H1 (cell line): ENCODE measurements around the gene CACNB2. TPM values are rescaled to one million over a fixed set of nuclear protein-coding genes. Genes with fewer than 3 reads are reported as not detected.

Experiments used
- CTCF ChIA-PET: fragments of 300-600 bp; sonication (Branson Sonifier 250); formaldehyde crosslinking; loops from one replicate; lab custom pipeline; 2021; ENCODE audit not compliant: partially characterized antibody; lab: Charles Lee
- POLR2A ChIA-PET: fragments of 300-600 bp; sonication (Branson Sonifier 250); formaldehyde crosslinking; loops from one replicate; lab custom pipeline; 2021; ENCODE audit warnings: inconsistent platforms; ENCODE audit not compliant: partially characterized antibody; lab: Charles Lee
- DNase-seq, 2 experiments: peaks; one replicate each; pipeline versions ENCODE4 v3.0.0 to v3.0.0-alpha.2; 2010 to 2022; ENCODE audit warnings: low spot score in 2 of 2, low read depth in 1 of 2, mixed read lengths in 1 of 2
- FAIRE-seq: peaks from 2 replicates; lab custom pipeline; 2011; peaks lifted over from hg19 to GRCh38; lab: Jason Lieb, UNC
- H2AFZ ChIP-seq: 2 replicates; pipeline ENCODE4 v1.8.1; 2012; ENCODE audit warnings: low read length, inconsistent platforms
- H2AK5ac ChIP-seq: 2 replicates; pipeline ENCODE4 v1.6.1; 2013; ENCODE audit warnings: low read depth, low read length
- H2BK120ac ChIP-seq: replicated peaks from 2 replicates; pipeline ENCODE3; 2013; ENCODE audit warnings: low read depth, low read length, inconsistent platforms
- H2BK12ac ChIP-seq: 2 replicates; pipeline ENCODE4 v1.6.1; 2013; ENCODE audit warnings: low read depth, low read length
- H2BK15ac ChIP-seq: 2 replicates; pipeline ENCODE4 v1.6.1; 2013; ENCODE audit warnings: low read length
- H2BK20ac ChIP-seq: 2 replicates; pipeline ENCODE4 v1.6.1; 2013; ENCODE audit warnings: low read length
- H2BK5ac ChIP-seq: 2 replicates; pipeline ENCODE4 v1.6.1; 2013; ENCODE audit warnings: low read depth, low read length
- H3K14ac ChIP-seq: 2 replicates; pipeline ENCODE4 v1.6.1; 2013; ENCODE audit warnings: inconsistent platforms; ENCODE audit not compliant: insufficient read length
- H3K18ac ChIP-seq: 2 replicates; pipeline ENCODE4 v1.6.1; 2013; ENCODE audit warnings: low read length; ENCODE audit errors: extremely low read depth
- H3K23ac ChIP-seq: 2 replicates; pipeline ENCODE4 v1.6.1; 2013; ENCODE audit warnings: inconsistent platforms; ENCODE audit not compliant: insufficient read length
- H3K23me2 ChIP-seq: 2 replicates; pipeline ENCODE4 v1.6.1; 2013; ENCODE audit warnings: low read depth, low read length
- H3K27ac ChIP-seq: 2 replicates; pipeline ENCODE4 v1.6.1; 2011; ENCODE audit warnings: low read depth, low read length, inconsistent platforms
- H3K27me3 ChIP-seq, 4 experiments: replicated peaks in 1 of 4; 1 replicate in 1 of 4; 2 replicates in 3 of 4; pipeline versions ENCODE4 v1.6.1 to v1.8.1; 2011 to 2013; ENCODE audit warnings: low read length in 3 of 4, mild to moderate bottlenecking in 3 of 4, inconsistent platforms in 2 of 4, mixed read lengths in 2 of 4, moderate library complexity in 1 of 4; ENCODE audit not compliant: control insufficient read depth in 3 of 4, insufficient read depth in 3 of 4; ENCODE audit errors: extremely low read depth in 1 of 4
- H3K36me3 ChIP-seq, 4 experiments: 2 replicates each; pipeline versions ENCODE4 v1.6.1 to v1.8.1; 2011 to 2013; ENCODE audit warnings: mild to moderate bottlenecking in 4 of 4, low read length in 3 of 4, moderate library complexity in 2 of 4, control low read depth in 1 of 4, inconsistent platforms in 1 of 4; ENCODE audit not compliant: insufficient read depth in 4 of 4, control insufficient read depth in 2 of 4
- H3K4ac ChIP-seq: replicated peaks from 2 replicates; pipeline ENCODE3; 2013; ENCODE audit warnings: low read length, low read depth, mixed read lengths, inconsistent platforms; ENCODE audit not compliant: insufficient read length
- H3K4me1 ChIP-seq, 4 experiments: replicated peaks in 1 of 4; 1 replicate in 1 of 4; 2 replicates in 3 of 4; pipeline versions ENCODE4 v1.6.1 to v1.8.1; 2011 to 2013; ENCODE audit warnings: low read length in 3 of 4, inconsistent platforms in 2 of 4, mixed read lengths in 1 of 4; ENCODE audit not compliant: insufficient read depth in 4 of 4, control insufficient read depth in 3 of 4
- H3K4me2 ChIP-seq, 2 experiments: 2 replicates each; pipeline versions ENCODE4 v1.6.1 to v1.8.1; 2011 to 2013; ENCODE audit warnings: low read depth in 2 of 2, low read length in 2 of 2, control low read depth in 1 of 2, inconsistent platforms in 1 of 2, mild to moderate bottlenecking in 1 of 2; ENCODE audit not compliant: insufficient read depth in 1 of 2
- H3K4me3 ChIP-seq, 4 experiments: fragments of 200-600, 300-600 bp in 1 of 4; sonication (generic), shearing (Covaris generic), sonication (Bioruptor Twin) in 1 of 4; 2 replicates each; pipeline versions ENCODE4 v1.5.1 to v1.8.1; 2011 to 2016; ENCODE audit warnings: low read length in 4 of 4, low read depth in 3 of 4, control low read depth in 2 of 4, inconsistent platforms in 2 of 4, mild to moderate bottlenecking in 2 of 4, mixed read lengths in 1 of 4, moderate library complexity in 1 of 4; ENCODE audit not compliant: insufficient read depth in 2 of 4; ENCODE audit errors: extremely low read depth in 1 of 4
- H3K56ac ChIP-seq: replicated peaks from 2 replicates; pipeline ENCODE3; 2013; ENCODE audit warnings: low read depth, mild to moderate bottlenecking, mixed read lengths, low read length, inconsistent platforms; ENCODE audit not compliant: insufficient read length
- H3K79me1 ChIP-seq: 2 replicates; pipeline ENCODE4 v1.6.1; 2013; ENCODE audit warnings: low read depth, low read length, control low read depth
- H3K79me2 ChIP-seq, 2 experiments: 2 replicates each; pipeline versions ENCODE4 v1.6.1 to v1.8.1; 2012 to 2013; ENCODE audit warnings: low read length in 2 of 2, mild to moderate bottlenecking in 2 of 2, inconsistent platforms in 1 of 2; ENCODE audit not compliant: insufficient read depth in 2 of 2, control insufficient read depth in 1 of 2
- H3K9ac ChIP-seq, 4 experiments: replicated peaks in 1 of 4; 1 replicate in 1 of 4; 2 replicates in 3 of 4; pipeline versions ENCODE4 v1.6.1 to v1.8.1; 2011 to 2013; ENCODE audit warnings: low read depth in 3 of 4, low read length in 3 of 4, control low read depth in 2 of 4, mild to moderate bottlenecking in 2 of 4, moderate library complexity in 2 of 4, inconsistent platforms in 1 of 4; ENCODE audit errors: extremely low read depth in 1 of 4
- H3K9me3 ChIP-seq, 2 experiments: 2 replicates each; pipeline versions ENCODE4 v1.6.1 to v1.8.1; 2012 to 2013; ENCODE audit warnings: mild to moderate bottlenecking in 2 of 2, moderate library complexity in 2 of 2, control low read depth in 1 of 2, inconsistent platforms in 1 of 2, low read depth in 1 of 2, low read length in 1 of 2, mixed read lengths in 1 of 2; ENCODE audit not compliant: insufficient read depth in 2 of 2
- H4K20me1 ChIP-seq, 2 experiments: replicated peaks in 1 of 2; 2 replicates each; pipeline versions ENCODE3 to v1.8.1; 2011 to 2013; ENCODE audit warnings: inconsistent platforms in 2 of 2, low read length in 2 of 2, mild to moderate bottlenecking in 1 of 2; ENCODE audit not compliant: insufficient read depth in 2 of 2, control insufficient read depth in 1 of 2
- H4K5ac ChIP-seq: 2 replicates; pipeline ENCODE4 v1.6.1; 2013; ENCODE audit warnings: low read length, low read depth, mixed read lengths, inconsistent platforms; ENCODE audit not compliant: insufficient read length
- H4K8ac ChIP-seq: 2 replicates; pipeline ENCODE4 v1.8.0; 2013; ENCODE audit warnings: mild to moderate bottlenecking, moderate library complexity, low read length, inconsistent platforms; ENCODE audit not compliant: insufficient read depth; ENCODE audit errors: extremely low read depth
- H4K91ac ChIP-seq: replicated peaks from 2 replicates; pipeline ENCODE3; 2013; ENCODE audit warnings: low read length, mixed read lengths, inconsistent platforms; ENCODE audit not compliant: insufficient read length
- ATF3 ChIP-seq: IDR thresholded peaks from 2 replicates; pipeline ENCODE4 v1.6.1; 2011; ENCODE audit warnings: low read depth, mild to moderate bottlenecking, low read length; ENCODE audit not compliant: insufficient read depth
- BCL11A ChIP-seq, 2 experiments: IDR thresholded peaks; one replicate each; pipeline ENCODE4 v1.6.1; 2011; ENCODE audit warnings: low read depth in 2 of 2, low read length in 2 of 2, mild to moderate bottlenecking in 2 of 2
- CEBPB ChIP-seq: IDR thresholded peaks from 2 replicates; pipeline ENCODE4 v1.6.1; 2012; ENCODE audit warnings: low read depth, low read length
- CHD1 ChIP-seq: IDR thresholded peaks from 2 replicates; pipeline ENCODE4 v1.6.1; 2012; ENCODE audit warnings: low read depth, low read length, improper control_type of control experiment
- CREB1 ChIP-seq: IDR thresholded peaks from 2 replicates; pipeline ENCODE4 v1.6.1; 2012; ENCODE audit warnings: inconsistent platforms
- E2F6 ChIP-seq: IDR thresholded peaks from 2 replicates; pipeline ENCODE4 v1.6.1; 2012; ENCODE audit warnings: inconsistent platforms
- HDAC2 ChIP-seq, 2 experiments: fragments of 300-600 bp in 1 of 2; sonication (generic) in 1 of 2; IDR thresholded peaks; 2 replicates each; pipeline ENCODE4 v1.6.1; 2011 to 2012; ENCODE audit warnings: low read depth in 2 of 2, low read length in 2 of 2, mild to moderate bottlenecking in 2 of 2, moderate library complexity in 2 of 2, borderline replicate concordance in 1 of 2, inconsistent platforms in 1 of 2
- MAX ChIP-seq: IDR thresholded peaks from 2 replicates; pipeline ENCODE4 v1.6.1; 2012; ENCODE audit warnings: inconsistent platforms
- RAD21 ChIP-seq, 2 experiments: IDR thresholded peaks in 1 of 2; conservative IDR thresholded peaks in 1 of 2; 2 replicates each; pipeline ENCODE4 v1.6.1; 2011; ENCODE audit warnings: low read depth in 2 of 2, low read length in 2 of 2, improper control_type of control experiment in 1 of 2, inconsistent platforms in 1 of 2, mild to moderate bottlenecking in 1 of 2, moderate library complexity in 1 of 2
- SP2 ChIP-seq: IDR thresholded peaks from 2 replicates; pipeline ENCODE4 v1.6.1; 2012; ENCODE audit warnings: mild to moderate bottlenecking, low read length, inconsistent platforms
- SP4 ChIP-seq: IDR thresholded peaks from 2 replicates; pipeline ENCODE4 v1.6.1; 2012; ENCODE audit warnings: low read length, inconsistent platforms
- TBP ChIP-seq: IDR thresholded peaks from 2 replicates; pipeline ENCODE4 v1.6.1; 2011; ENCODE audit warnings: low read depth, low read length, improper control_type of control experiment
- ZNF274 ChIP-seq: IDR thresholded peaks from 2 replicates; pipeline ENCODE4 v1.7.0; 2012; ENCODE audit warnings: low read length, borderline replicate concordance; ENCODE audit errors: extremely low read depth
- WGBS, 2 experiments: shearing (Covaris generic) in 1 of 2; methylation state at CpG; one replicate each; pipeline versions ENCODE4 v1.1.6 to v1.1.7; 2013 to 2015; ENCODE audit warnings: low lambda C conversion rate in 2 of 2, mixed read lengths in 2 of 2, inconsistent platforms in 1 of 2, low coverage in 1 of 2, missing lambda C conversion rate in 1 of 2; ENCODE audit not compliant: insufficient replicate concordance in 2 of 2, insufficient coverage in 1 of 2, insufficient read length in 1 of 2; ENCODE audit errors: extremely low coverage in 1 of 2, missing lambda C conversion rate in 1 of 2; 5-methylcytosine and 5-hydroxymethylcytosine counted together
- polyA plus RNA-seq, 7 experiments: library from polyadenylated mRNA; depleted of rRNA in 3 of 7; stranded (reverse) in 5 of 7; unstranded in 2 of 7; fragments of >200 nt in 5 of 7; fragments of 200-250 nt in 2 of 7; gene quantifications; 1 replicate in 5 of 7; 2 replicates in 1 of 7; 4 replicates in 1 of 7; pipeline versions ENCODE4 v1.2.1 to v1.2.3, GENCODE V29; 2011 to 2013; ENCODE audit warnings: missing spikeins in 2 of 7, mixed read lengths in 2 of 7
- total RNA-seq: library from RNA; stranded (reverse); fragmentation: NEBNext Ultra II Directional; extraction: Animal tissue kit (Norgen Biotek cat#: 25700); gene quantifications from 2 replicates; pipeline ENCODE4 v1.2.1, GENCODE V29; 2021

CACNB2 gene
- total and polyA plus RNA-seq, 2 of the 8 experiments (the other 6 are each of a cell fraction or from before 2014, with no cell fraction given) = 2.4 to 3.2 TPM

- 0 out of 2 replicates have a peak, but pooled peaks cover 2% of the 10 kb centered on the region for H3K23me2 ChIP-seq
- CTCF ChIA-PET = interaction anchor here (0.6 to 1.1 kb wide), 2 partner anchors 70 to 148 kb away, joined by 3 read pairs; no protein-coding TSS in a partner anchor
- H3K18ac ChIP-seq = no peak overlapping the region
- no peak overlapping the region for H3K4ac ChIP-seq
- H4K8ac ChIP-seq = no peak overlapping the region
- no peak overlapping the region for H4K5ac ChIP-seq
- H2BK20ac ChIP-seq = no peak overlapping the region
- H3K4me3 ChIP-seq = no peak overlapping the region
- no peak overlapping the region for H3K4me2 ChIP-seq
- FAIRE-seq (no peak), DNase-seq (no peak)
- H3K36me3 ChIP-seq = no peaks in the 10 kb centered on the region
- no peak overlapping the region for H3K27ac ChIP-seq
- no peaks in the 10 kb centered on the region for H3K27me3 ChIP-seq
- no peak overlapping the region for H2BK120ac ChIP-seq
- no peak overlapping the region for H2AK5ac ChIP-seq
- POLR2A ChIA-PET = interaction anchor here (0.6 kb wide), 1 partner anchor 1597 kb away, joined by 3 read pairs; no protein-coding TSS in a partner anchor
- H2AFZ ChIP-seq = no peak overlapping the region
- H3K9ac ChIP-seq = no peak overlapping the region
- no peaks in the 10 kb centered on the region for H3K79me2 ChIP-seq
- no peak overlapping the region for H2BK12ac ChIP-seq
- WGBS, 2 experiments = 84% methylated on average over 3 of the region's 3 CpGs; no CpG with 5 or more reads in 1 of the 2 experiments
- no peak overlapping the region for H2BK5ac ChIP-seq
- H4K20me1 ChIP-seq = no peaks in the 10 kb centered on the region
- H3K9me3 ChIP-seq = no peaks in the 10 kb centered on the region
- no peaks in the 10 kb centered on the region for H3K79me1 ChIP-seq
- no peak overlapping the region for H3K23ac ChIP-seq
- H2BK15ac ChIP-seq = no peak overlapping the region
- H4K91ac ChIP-seq = no peak overlapping the region
- no peak overlapping the region for H3K14ac ChIP-seq
- no peak overlapping the region for H3K56ac ChIP-seq
- no peaks in the 10 kb centered on the region for H3K4me1 ChIP-seq
- TF ChIP-seq CREB1 (no peak), MAX (no peak), RAD21 (IDR thresholded peaks at IDR 0.05 in 1 of 2, conservative IDR thresholded peaks at IDR 0.05 in 1 of 2; ENCODE audit: low read depth in 2 of 2, low read length in 2 of 2) (no peak), BCL11A (IDR thresholded peaks at IDR 0.05; ENCODE audit: low read depth in 2 of 2, low read length in 2 of 2) (no peak), E2F6 (no peak), HDAC2 (IDR thresholded peaks at IDR 0.05; ENCODE audit: borderline replicate concordance in 1 of 2, low read depth in 2 of 2, low read length in 2 of 2) (no peak), SP4 (no peak), SP2 (no peak), ATF3 (no peak), CHD1 (no peak), CEBPB (no peak), TBP (no peak), ZNF274 (no peak)
These were observed 258.9 kb downstream of the CACNB2 start for GRCh38 chr10:18399158-18399557.
